ENCODE results near the gene SORCS1.

- TF ChIP-seq POLR2A (IDR thresholded peaks at IDR 0.05) (no peak), CTCF (IDR thresholded peaks at IDR 0.05) (no peak)
These were observed 504.0 kb downstream of the SORCS1 start for GRCh38 chr10:106660550-106660949.

Measured in ovary (tissue), 3 donors.